T-helper 2 cell treated with Interferon-gamma antibody and Interleukin-4, amounts not matched to agents 100 ng/mL and 5 ng/mL, for 36 hours (primary cell): ENCODE results near the gene NUBPL. TPM values are rescaled to one million over a fixed set of nuclear protein-coding genes. Genes with fewer than 3 reads are reported as not detected.
"Not testable (repeated sequence)": the region's sequence is repeated elsewhere in the genome, so short reads cannot be mapped to it uniquely, and the experiment has no call there.

Experiments used
- intact Hi-C: fragments of 100-400 bp; cut with micrococcal nuclease; formaldehyde crosslinking; loops from one replicate; pipeline ENCODE4 v1.15.1; 2023
- total RNA-seq: library from RNA; stranded (reverse); gene quantifications from 2 replicates; pipeline ENCODE4 v1.2.3, GENCODE V29; 2022

The NUBPL gene
- total RNA-seq, 1 donor from 2014 or later: 8.3 TPM

DNA sequence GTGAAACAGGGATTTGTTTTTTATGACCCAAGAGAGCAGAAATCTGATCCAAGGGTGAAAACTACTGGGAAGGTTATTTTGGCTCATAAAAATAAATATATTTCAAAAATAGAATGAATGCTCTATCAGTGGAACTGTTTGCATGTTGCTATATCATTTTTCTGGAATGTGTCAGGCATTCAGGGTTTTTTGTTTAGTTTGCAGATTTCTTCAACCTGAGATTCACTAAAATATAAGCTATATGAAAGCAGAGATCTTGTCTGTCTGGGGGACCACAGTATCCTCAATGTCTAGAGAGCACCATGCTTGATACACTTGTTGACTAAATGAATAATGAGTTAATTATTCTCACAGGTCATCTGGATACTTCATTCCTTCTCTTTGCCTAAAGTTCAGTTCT, 165.1 kb downstream of the NUBPL start:
- intact Hi-C loops: no loop called here

- intact Hi-C loops: no loop called here
Observed at GRCh38 chr14:31727797-31728196, 166.6 kb downstream of the NUBPL start.

GRCh38 chr14:31740688-31741087, 179.5 kb downstream of the NUBPL start:
- intact Hi-C loops: no loop called here

GRCh38 chr14:31745741-31746140, 184.5 kb downstream of the NUBPL start:
- intact Hi-C loops: no loop called here

- intact Hi-C loops: no loop called here
Observed at GRCh38 chr14:31746326-31746725, 185.1 kb downstream of the NUBPL start.

- intact Hi-C loops: no loop called here
Observed at GRCh38 chr14:31749275-31749674, 188.1 kb downstream of the NUBPL start.

GRCh38 chr14:31751047-31751446, 189.8 kb downstream of the NUBPL start:
- intact Hi-C loops: not testable (repeated sequence)

GRCh38 chr14:31752867-31753661, 191.9 kb downstream of the NUBPL start:
- intact Hi-C loops: no loop called here

GRCh38 chr14:31758941-31759340, 197.7 kb downstream of the NUBPL start:
- intact Hi-C loops: no loop called here

DNA sequence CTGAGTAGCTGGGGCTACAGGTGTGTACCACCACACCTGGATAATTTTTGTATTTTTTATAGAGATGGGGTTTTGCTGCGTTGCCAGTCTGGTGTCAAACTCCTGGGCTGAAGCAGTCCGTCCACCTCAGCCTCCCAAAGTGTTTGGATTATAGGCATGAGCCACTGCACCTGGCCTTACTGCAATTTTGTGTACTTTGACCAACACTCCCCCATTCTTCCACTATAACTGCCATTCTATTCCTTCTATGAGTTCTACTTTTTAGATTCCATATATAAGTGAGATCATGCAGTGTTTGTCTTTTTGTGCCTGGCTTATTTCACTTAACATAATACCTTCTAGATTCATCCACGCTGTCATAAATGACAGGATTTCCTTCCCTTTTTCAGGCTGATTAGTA, 199.1 kb downstream of the NUBPL start:
- intact Hi-C loops: no loop called here

DNA sequence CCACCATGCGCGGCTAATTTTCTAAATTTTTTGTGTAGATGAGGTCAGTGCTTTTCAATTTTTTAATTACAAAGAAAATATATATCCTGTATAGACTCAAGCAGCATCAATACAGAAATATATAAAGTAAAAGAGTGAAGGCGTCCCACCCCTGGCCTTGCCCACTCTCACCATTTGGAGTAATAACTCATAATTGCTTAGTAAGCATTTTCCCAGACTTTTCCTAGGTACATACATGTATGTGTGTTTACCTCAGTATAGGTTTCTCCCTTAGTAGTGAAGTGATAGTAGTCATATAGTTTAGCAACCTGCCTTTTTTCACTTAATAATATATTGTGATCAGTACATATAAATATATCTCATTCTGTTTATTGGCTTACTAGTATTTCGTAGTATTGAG, 200.1 kb downstream of the NUBPL start:
- intact Hi-C loops: no loop called here

DNA sequence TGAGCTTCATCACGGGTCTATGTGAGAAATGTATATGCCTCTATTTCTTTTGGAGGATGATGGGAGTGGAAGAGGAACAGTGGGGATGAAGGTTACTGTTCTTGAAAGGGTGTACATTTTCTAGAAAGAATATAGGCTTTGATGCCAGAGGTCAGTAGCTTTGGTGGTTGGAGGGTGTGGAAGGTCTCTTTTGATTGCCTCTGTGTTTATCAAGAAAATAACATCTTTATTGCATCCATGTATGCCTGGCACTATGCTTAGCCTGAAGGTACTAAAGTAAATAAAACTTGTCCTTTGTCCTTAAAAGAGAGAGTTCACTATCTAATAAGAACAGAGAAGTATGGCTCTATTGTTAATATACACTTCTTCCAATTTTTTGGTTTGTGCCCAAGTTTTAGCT, 201.8 kb downstream of the NUBPL start:
- intact Hi-C loops: no loop called here

- intact Hi-C loops: no loop called here
Observed at GRCh38 chr14:31766315-31766892, 205.2 kb downstream of the NUBPL start.

- intact Hi-C loops: no loop called here
Observed at GRCh38 chr14:31768355-31768754, 207.2 kb downstream of the NUBPL start.

GRCh38 chr14:31770271-31770670, 209.1 kb downstream of the NUBPL start:
- intact Hi-C loops: no loop called here

DNA sequence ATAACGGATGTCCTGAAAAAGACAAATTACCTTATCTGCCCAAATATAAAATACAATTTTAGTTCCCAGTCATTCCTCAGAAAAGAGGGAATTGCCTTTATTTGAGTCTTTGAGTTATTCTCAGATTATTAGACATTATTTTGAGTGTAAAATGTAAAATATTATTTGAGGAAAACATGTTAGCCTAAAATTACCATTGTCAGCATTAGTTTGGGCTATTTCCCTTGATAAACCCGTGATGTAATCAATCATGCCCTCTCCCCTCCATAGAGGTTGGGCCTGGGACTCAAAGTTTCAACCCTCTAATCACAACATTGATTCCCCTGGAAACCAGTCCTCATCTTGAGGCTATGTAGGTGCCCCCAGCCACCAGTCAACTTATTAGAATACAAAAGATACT, 213.4 kb downstream of the NUBPL start:
- intact Hi-C loops: no loop called here

- intact Hi-C loops: no loop called here
Observed at GRCh38 chr14:31777312-31777711, 216.1 kb downstream of the NUBPL start.

- intact Hi-C loops: no loop called here
Observed at GRCh38 chr14:31781578-31781977, 220.4 kb downstream of the NUBPL start.

DNA sequence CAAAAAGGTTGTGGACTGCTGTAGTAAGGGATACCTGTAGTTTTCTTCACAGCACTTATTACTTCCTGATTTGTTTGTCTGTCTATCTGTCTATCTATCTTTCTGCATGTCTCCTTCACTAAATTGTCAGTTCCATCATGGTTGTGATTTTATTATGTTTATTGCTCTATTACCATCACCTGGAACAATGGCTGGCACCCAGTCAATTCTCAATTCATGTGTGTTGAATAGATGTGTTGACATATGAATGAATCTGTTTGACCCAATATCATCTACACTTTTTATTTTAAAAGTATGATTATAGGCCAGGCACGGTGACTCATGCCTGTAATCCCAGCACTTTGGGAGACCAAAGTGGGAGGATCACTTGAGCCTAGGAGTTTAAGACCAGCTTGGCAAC, 224.4 kb downstream of the NUBPL start:
- intact Hi-C loops: no loop called here

DNA sequence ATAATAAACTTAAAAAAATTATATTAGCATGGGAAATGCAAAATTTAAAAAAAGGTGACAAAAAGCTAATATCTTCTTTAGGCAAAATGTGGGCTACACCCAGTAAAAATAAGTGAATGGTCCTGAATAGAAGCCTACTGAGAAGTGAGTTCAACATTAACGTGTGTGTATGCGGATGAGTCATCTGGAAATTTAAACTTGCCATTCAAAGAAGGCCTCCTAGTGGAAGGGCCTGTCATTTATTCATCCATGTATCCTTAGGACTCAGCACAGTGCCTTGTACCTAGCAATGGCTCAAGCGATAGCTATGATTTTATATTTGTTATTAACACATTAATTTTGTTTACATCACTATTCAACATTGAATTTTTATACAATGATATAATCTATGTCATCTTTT, 226.2 kb downstream of the NUBPL start:
- intact Hi-C loops: no loop called here

DNA sequence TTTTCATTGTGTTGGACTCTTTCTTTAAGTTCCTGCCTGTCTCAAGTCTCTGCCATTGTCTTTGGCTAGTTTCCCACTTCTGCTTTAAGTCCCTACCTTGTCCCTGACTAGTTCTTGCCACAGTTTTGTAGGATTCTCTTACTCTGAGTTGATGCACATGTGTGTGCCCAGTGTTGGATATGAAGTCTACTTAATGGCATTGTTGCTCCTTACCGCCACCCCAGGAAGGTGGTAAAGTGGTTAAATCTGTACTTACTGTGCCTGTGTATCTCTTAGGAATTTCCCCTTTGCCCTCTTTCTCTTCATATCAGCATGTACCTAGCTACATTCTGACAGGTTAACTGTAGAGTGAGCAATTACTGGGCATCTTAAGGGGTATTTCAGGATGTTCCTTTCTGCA, 227.1 kb downstream of the NUBPL start:
- intact Hi-C loops: no loop called here

GRCh38 chr14:31792726-31793125, 231.5 kb downstream of the NUBPL start:
- intact Hi-C loops: no loop called here

- intact Hi-C loops: not testable (repeated sequence)
Observed at GRCh38 chr14:31797946-31798345, 236.7 kb downstream of the NUBPL start.
